ENCODE results near the gene IDH3A. TPM values are rescaled to one million over a fixed set of nuclear protein-coding genes. Genes with fewer than 3 reads are reported as not detected.
A peak's percentile ranks its signal among the peaks of the same experiment; 100 is the strongest.

Gene IDH3A
- total RNA-seq = 41.6 TPM

DNA sequence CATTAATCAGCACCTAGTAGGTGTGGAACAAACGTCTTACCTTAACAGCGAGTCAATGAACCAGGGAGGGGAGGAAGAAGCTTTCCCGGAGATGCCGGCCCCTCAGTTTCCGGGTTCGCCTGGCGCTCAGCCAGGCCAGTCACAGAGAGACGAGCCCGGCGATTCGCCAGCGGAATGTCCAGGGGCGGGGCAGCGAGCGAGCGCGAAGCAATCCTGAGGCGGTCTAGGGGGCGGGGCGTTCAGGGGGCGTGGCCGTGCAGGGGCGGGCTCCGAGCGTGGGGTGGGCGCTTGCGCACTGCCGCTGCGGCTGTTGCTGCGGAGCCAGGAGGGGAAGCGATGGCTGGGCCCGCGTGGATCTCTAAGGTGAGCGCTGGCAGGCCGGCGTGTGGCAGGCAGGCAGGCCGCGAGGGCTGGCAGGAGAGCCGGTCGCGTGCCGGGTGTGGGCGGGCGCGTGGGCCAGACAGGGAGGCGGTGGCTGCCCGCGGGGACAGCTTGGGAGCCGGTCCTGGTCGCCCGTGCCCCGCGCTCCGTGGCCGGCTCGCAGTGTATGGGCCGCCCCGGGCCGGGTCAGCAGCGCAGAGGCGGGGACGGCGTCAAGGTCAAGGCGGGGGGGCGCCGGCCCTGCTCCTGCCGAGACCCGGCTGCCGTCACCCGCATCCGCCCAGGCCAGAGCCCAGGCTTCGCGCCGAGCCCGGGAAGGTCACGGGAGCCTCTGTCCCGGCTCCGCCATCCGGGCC, at the start of gene IDH3A:
TSS of gene IDH3A (plus strand) at position 295 of the 737 bp plus-strand sequence. CDS start at position 337, 42 bp downstream.
- peak; percentile 98 for DNase-seq

DNA sequence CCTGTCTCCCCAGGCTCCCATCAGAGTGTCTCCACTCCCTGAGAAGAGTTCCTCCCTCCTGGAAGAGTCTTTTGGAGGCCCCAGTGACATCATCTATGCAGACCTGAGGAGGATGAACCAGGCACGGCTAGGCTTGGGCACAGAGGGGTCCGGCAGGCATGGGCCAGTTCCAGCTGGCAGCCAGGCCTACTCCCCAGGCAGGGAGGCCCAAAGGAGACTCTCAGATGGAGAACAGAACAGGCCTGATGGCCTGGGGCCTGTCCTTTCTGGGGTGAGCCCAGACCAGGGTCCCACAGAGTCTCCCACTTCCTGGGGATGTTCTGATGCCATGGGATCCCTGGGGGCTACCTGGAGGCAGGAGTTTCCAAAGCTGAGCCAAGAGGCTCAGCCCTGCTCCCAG, 48.3 kb upstream of the IDH3A start:
- DNase-seq = no peak

GRCh38 chr15:78101423-78102105, 47.6 kb upstream of the IDH3A start:
- DNase-seq = no peak

DNA sequence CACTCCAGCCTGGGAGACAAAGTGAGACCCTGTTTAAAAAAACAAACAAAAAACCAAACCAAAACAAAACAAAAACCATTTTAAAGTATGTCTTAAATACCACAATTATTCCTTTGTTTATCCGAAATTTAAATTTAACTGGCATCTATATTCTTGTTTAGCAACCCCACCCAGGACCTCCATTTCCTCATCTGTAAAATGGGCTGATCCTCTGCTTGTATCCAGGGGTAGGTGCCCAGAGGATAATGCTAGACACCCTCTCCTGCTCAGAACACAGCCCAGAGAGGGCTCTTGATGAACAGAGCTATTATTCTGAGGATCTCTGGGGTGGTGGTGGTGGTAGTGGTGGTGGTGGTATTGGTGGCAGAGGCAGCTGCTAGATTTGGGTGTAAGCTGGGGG, 47.0 kb upstream of the IDH3A start:
- DNase-seq = no peak

- no peak for DNase-seq
Observed at GRCh38 chr15:78102741-78103140, 46.4 kb upstream of the IDH3A start.

DNA sequence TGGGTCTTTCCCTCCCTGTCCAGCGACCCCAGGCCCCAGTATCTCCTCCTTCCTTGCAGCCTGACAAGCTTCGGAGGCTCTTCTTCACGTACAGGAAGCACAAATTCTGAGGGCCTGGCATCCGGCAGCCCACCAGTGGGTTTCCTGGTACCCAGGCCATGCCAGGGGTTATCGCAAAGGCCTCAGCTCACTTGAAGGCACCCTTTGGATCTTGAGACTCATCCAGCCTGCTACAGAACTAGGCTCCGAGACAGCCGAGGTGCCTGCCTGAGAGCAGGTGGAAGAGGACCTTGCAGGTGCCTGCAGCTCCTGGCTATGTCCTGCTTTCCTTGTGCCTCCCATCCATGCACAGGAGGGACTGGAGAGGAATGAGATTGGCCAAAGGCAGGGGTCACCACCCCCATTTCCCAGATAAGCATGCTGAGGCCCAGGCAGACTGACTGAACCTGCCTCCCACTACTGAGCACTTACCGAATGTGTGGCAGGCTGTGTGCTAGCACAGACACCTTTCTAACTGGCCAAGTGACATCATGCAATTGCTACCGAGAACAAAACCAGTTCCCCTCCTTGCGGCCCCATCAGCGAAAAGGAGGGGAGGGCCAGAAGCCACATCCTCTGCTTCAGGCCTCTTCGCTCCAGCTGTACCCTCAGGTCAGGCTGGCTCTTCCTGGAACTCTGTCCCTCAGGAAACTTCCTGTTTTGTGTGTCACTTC, 45.6 kb upstream of the IDH3A start:
- DNase-seq = no peak

DNA sequence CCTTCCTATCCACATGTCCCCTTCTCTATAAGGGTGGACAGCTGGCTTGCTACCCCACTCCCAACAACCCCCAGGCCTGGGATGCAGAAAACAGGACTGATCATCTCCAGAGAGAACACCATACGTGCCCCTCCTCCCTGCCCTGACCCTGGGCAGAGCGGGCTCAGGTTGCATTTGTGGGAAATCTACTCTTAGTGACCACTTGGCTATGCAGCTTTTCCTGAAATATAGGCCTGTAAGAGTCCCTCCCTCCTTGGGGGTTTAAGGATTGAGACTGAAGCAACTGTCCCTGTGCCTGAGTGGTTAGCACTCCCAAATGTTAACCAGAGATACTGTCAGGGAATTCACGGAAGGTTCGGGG, 45.1 kb upstream of the IDH3A start:
- no peak for DNase-seq

GRCh38 chr15:78104566-78105475, 44.3 kb upstream of the IDH3A start:
- no peak for DNase-seq

DNA sequence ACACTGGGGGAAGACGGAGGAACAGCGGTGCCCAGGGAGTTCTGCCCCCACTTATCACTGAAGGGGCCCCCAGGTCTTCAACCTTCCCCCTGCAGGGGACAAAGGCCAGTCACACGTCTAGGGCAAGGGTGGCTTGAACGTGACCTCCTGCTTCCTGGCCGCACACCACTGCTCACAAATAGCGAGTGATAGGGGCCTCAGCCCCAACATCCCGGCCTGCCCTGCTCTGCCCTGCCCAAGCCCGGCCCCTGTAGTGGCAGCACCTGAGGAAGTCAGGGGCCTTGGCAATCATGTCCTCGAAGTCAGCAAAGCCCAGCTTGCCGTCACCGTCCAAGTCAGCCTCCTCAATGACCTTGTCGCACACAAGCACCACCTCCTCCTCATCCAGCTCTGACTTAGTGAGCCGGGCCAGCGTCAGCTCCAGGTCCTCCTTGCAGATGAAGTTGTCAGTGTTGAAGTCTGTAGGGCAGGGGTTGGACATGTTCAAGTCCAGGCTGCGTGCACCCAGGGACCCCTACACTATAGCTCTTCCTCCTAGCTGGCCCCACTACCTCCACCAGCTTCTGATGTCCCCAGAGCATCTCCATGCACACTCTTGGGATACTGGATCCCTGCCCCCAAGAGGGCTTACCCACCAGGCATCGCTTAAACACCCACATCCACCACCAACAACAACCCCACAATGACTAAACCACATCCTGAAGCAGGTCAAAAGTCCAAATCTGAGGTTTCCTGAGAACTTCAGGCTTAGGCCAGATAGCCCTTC, 43.5 kb upstream of the IDH3A start:
- DNase-seq = no peak

DNA sequence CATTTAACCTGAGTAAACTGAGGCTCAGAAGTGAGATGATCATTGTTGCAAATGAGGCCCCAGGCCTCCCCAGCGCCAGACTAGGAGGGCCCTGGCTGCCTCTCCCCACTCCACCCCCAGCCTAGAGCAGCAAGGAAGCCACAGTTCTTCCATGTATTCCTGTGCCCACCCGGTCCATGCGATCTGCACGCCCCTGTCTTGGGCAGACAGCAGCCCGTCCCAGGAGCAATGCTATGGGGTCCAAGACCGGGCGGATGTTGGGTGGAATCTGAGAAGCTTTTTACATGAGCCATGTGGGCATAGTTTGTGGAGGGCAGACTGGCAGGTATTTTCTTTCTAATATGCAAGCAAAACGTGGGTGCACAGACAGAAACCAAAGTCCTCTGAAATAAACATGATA, 41.7 kb upstream of the IDH3A start:
- DNase-seq = no peak

- DNase-seq = no peak
Observed at GRCh38 chr15:78108300-78109084, 40.7 kb upstream of the IDH3A start.

GRCh38 chr15:78109156-78109555, 40.0 kb upstream of the IDH3A start:
- no peak for DNase-seq

DNA sequence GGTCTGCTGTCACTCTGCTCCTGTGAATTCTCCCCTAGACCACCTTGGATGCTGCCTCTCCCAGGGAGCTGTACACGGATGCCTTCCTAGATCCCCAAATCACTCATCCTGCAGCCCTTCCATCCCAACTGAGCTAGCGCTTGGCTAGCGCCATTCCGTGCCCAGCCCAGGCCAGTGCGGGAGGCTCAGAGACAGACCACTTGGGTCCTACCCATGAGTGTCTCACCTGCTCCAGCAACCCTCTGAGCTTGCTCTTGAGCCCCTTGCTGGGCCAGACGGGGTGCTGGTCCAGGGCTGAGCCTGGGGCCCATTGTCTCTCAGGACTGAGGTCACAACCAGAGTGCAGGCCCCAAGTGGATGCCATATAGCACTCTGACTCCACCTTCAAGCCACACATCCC, 39.1 kb upstream of the IDH3A start:
- no peak for DNase-seq

GRCh38 chr15:78110916-78111475, 38.2 kb upstream of the IDH3A start:
- DNase-seq = no peak

- DNase-seq = no peak
Observed at GRCh38 chr15:78111788-78112187, 37.4 kb upstream of the IDH3A start.

DNA sequence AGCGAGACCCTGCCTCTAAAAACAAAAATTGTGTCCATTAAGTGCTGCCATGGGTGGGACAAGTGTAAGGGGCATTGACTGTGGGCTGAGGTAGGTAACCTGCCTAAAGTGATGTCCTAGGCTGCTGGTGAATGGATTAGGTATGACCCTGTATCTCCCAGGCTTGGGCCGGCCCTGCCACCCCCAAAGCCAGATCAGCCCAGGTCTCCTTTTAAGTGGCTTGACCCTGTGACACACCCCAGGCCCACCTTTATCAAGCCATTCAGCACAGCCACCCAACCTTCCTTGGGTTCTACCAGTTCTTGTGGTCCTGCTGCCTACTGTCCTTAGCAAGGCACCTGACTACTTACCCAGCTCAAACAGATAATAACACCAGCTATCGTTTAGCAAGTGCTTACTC, 36.6 kb upstream of the IDH3A start:
- DNase-seq = no peak

GRCh38 chr15:78120523-78120922, 28.6 kb upstream of the IDH3A start:
- no peak for DNase-seq

DNA sequence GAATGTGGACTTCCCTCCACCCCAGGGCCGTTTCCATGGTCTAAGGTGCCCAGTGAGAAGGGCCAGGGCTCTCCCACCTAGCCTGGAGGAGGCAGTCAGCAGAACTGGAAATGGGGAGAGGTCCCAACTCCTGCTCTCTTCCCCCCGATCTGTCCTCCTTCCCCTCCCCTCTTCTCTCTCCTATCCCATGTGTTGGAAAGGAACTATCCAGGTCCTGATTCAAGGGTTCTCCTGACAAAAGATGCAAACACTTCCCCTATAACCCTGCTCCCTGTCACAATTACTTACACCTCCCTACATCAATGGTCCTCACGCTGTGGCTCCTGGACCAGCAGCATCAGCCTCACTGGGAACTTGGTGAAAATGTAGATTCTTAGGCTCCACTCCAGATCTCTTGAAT, 23.9 kb upstream of the IDH3A start:
- no peak for DNase-seq

GRCh38 chr15:78127882-78128281, 21.3 kb upstream of the IDH3A start:
- DNase-seq = no peak

GRCh38 chr15:78129077-78129750, 19.9 kb upstream of the IDH3A start:
- no peak for DNase-seq
